Kidney (tissue), 14 donors: Measurements from ENCODE around the gene PCDHA3. TPM values are rescaled to one million over a fixed set of nuclear protein-coding genes. Genes with fewer than 3 reads are reported as not detected.
"Not testable (repeated sequence)": the region's sequence is repeated elsewhere in the genome, so short reads cannot be mapped to it uniquely, and the experiment has no call there.

Source experiments
- DNase-seq, 5 donors: peaks; one replicate each; pipeline ENCODE4 v3.0.0-alpha.2; 2013 to 2020
- FAIRE-seq: peaks from 2 replicates; lab custom pipeline; 2012; peaks lifted over from hg19 to GRCh38; lab: Jason Lieb, UNC
- H3K27ac ChIP-seq, 2 donors: one replicate each; pipeline ENCODE4 v1.7.0; 2013; ENCODE audit warnings: low read depth in 2 of 2, low read length in 2 of 2, inconsistent platforms in 1 of 2
- H3K27me3 ChIP-seq: one replicate; pipeline ENCODE4 v1.7.1; 2013; ENCODE audit warnings: low read length, inconsistent platforms; ENCODE audit not compliant: control insufficient read depth, insufficient read depth
- H3K36me3 ChIP-seq, 3 donors: one replicate each; pipeline versions ENCODE4 v1.7.0 to v1.7.1; 2013; ENCODE audit warnings: low read length in 3 of 3, control low read depth in 1 of 3, inconsistent platforms in 1 of 3; ENCODE audit not compliant: insufficient read depth in 3 of 3, control insufficient read depth in 2 of 3
- H3K4me1 ChIP-seq, 3 donors: one replicate each; pipeline versions ENCODE4 v1.7.0 to v1.7.1; 2013; ENCODE audit warnings: low read length in 3 of 3, inconsistent platforms in 1 of 3, low read depth in 1 of 3; ENCODE audit not compliant: control insufficient read depth in 2 of 3, insufficient read depth in 2 of 3
- H3K4me3 ChIP-seq, 3 donors: one replicate each; pipeline versions ENCODE4 v1.7.0 to v1.8.1; 2013; ENCODE audit warnings: low read length in 3 of 3, control low read depth in 1 of 3, inconsistent platforms in 1 of 3
- H3K9ac ChIP-seq, 3 donors: one replicate each; pipeline versions ENCODE4 v1.7.0 to v1.7.1; 2013; ENCODE audit warnings: low read length in 3 of 3, control low read depth in 1 of 3, inconsistent platforms in 1 of 3
- H3K9me3 ChIP-seq, 3 donors: one replicate each; pipeline versions ENCODE4 v1.7.0 to v1.7.1; 2013; ENCODE audit warnings: low read length in 3 of 3, control low read depth in 1 of 3, inconsistent platforms in 1 of 3; ENCODE audit not compliant: control insufficient read depth in 2 of 3, insufficient read depth in 1 of 3
- intact Hi-C: fragments of 100-400 bp; cut with DNase I; formaldehyde crosslinking; loops from one replicate; pipeline ENCODE4 v1.11.1; 2022
- polyA plus RNA-seq: library from polyadenylated mRNA; stranded (reverse); fragments of 350-450 nt; fragmentation: Illumina TruSeq; extraction: RNeasy Lipid Tissue Mini Kit (QIAGEN cat#74804); gene quantifications from one replicate; pipeline ENCODE4 v1.2.3, GENCODE V29; 2014; ENCODE audit warnings: low read depth, low replicate concordance; ENCODE audit not compliant: insufficient read depth
- total RNA-seq: library from RNA; stranded (reverse); fragmentation: NEBNext Ultra II Directional; extraction: Animal tissue kit (Norgen Biotek cat#: 25700); gene quantifications from one replicate; pipeline ENCODE4 v1.2.1, GENCODE V29; 2021
- TF ChIP-seq, protein P1 (sequence below): IDR thresholded peaks from 3 replicates; pipeline ENCODE4 v1.5.1; 2012; ENCODE audit warnings: mild to moderate bottlenecking, moderate library complexity, borderline replicate concordance; ENCODE audit not compliant: insufficient read depth; ENCODE audit errors: extremely low read depth
- donor health status: control.
- donor health status: control.
- donor health status: control.
- donor health status: control.
- donor health status: control.
- donor health status: DM: yes; HTN: yes; CAD: no.
- donor health status: Normal renal cell carcinoma (clear cell type).

PCDHA3 gene
- total and polyA plus RNA-seq, 2 donors from 2014 or later: 0.13 to 1.4 TPM

GRCh38 chr5:140791089-140791488, 9.8 kb upstream of the PCDHA3 start:
- H3K4me1 ChIP-seq: no peaks in the 10 kb centered on the region
- intact Hi-C loops: no loop called here
- TF ChIP-seq, protein P1, sequence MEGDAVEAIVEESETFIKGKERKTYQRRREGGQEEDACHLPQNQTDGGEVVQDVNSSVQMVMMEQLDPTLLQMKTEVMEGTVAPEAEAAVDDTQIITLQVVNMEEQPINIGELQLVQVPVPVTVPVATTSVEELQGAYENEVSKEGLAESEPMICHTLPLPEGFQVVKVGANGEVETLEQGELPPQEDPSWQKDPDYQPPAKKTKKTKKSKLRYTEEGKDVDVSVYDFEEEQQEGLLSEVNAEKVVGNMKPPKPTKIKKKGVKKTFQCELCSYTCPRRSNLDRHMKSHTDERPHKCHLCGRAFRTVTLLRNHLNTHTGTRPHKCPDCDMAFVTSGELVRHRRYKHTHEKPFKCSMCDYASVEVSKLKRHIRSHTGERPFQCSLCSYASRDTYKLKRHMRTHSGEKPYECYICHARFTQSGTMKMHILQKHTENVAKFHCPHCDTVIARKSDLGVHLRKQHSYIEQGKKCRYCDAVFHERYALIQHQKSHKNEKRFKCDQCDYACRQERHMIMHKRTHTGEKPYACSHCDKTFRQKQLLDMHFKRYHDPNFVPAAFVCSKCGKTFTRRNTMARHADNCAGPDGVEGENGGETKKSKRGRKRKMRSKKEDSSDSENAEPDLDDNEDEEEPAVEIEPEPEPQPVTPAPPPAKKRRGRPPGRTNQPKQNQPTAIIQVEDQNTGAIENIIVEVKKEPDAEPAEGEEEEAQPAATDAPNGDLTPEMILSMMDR: no peak
- no peaks in the 10 kb centered on the region for H3K36me3 ChIP-seq
- no peaks in the 10 kb centered on the region for H3K27me3 ChIP-seq
- H3K9ac ChIP-seq: no peak overlapping the region
- no peak for FAIRE-seq
- no peak for DNase-seq
- H3K27ac ChIP-seq: no peak overlapping the region
- peaks cover 0 to 41% (median 27%) of the 10 kb centered on the region in 3 donors for H3K9me3 ChIP-seq
- no peak overlapping the region for H3K4me3 ChIP-seq

GRCh38 chr5:140794595-140795258, 6.1 kb upstream of the PCDHA3 start, which contains the start of gene PCDHA2:
PCDHA2 (plus strand) TSS chr5:140794852.
- H3K9ac ChIP-seq: no peak within 1 kb of the TSS
- intact Hi-C loops: no loop called here
- H3K36me3 ChIP-seq: no peaks in the 10 kb centered on the region
- FAIRE-seq (no peak), DNase-seq (peak in 1 of 5 donors; percentile 7)
- no peaks in the 10 kb centered on the region for H3K27me3 ChIP-seq
- peaks cover 0 to 20% (median 10%) of the 10 kb centered on the region in 3 donors for H3K9me3 ChIP-seq
- peak within 1 kb of the TSS in 2 of 3 donors; percentile 15 to 29 for H3K4me3 ChIP-seq
- H3K27ac ChIP-seq: no peak within 1 kb of the TSS
- TF ChIP-seq, protein P1: no peak
- no peaks in the 10 kb centered on the region for H3K4me1 ChIP-seq

DNA sequence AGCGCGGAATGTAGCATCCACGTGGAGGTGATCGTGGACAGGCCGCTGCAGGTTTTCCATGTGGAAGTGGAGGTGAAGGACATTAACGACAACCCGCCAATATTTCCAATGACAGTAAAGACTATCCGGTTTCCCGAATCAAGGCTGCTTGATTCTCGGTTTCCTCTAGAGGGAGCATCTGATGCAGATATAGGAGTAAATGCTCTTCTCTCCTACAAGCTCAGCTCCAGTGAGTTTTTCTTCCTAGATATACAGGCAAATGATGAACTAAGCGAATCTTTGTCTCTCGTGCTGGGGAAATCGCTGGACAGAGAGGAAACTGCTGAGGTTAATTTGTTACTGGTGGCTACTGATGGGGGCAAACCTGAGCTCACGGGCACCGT, 5.6 kb upstream of the PCDHA3 start:
- intact Hi-C loops: no loop called here
- FAIRE-seq (no peak), DNase-seq (no peak)
- Histone ChIP-seq H3K9ac (no peak overlapping the region), H3K27ac (no peak overlapping the region), H3K4me3 (peak overlapping the region in 2 of 3 donors; percentile 2 to 29), H3K36me3 (no peaks in the 10 kb centered on the region), H3K9me3 (peaks cover 0 to 18% (median 10%) of the 10 kb centered on the region in 3 donors), H3K4me1 (no peaks in the 10 kb centered on the region), H3K27me3 (no peaks in the 10 kb centered on the region)
- TF ChIP-seq, protein P1: no peak

DNA sequence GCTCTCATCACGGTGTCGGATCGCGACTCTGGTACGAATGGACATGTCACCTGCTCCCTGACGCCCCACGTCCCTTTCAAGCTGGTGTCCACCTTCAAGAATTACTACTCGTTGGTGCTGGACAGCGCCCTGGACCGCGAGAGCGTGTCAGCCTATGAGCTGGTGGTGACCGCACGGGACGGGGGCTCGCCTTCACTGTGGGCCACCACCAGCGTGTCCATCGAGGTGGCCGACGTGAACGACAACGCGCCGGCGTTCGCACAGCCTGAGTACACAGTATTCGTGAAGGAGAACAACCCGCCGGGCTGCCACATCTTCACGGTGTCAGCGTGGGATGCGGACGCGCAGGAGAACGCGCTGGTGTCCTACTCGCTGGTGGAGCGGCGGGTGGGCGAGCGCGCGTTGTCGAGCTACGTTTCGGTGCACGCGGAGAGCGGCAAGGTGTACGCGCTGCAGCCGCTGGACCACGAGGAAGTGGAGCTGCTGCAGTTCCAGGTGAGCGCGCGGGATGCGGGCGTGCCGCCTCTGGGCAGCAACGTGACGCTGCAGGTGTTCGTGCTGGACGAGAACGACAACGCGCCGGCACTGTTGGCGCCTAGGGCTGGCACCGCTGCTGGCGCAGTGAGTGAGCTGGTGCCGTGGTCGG, 4.7 kb upstream of the PCDHA3 start:
- FAIRE-seq, H3K4me1 ChIP-seq, H3K36me3 ChIP-seq, H3K9ac ChIP-seq, H3K27me3 ChIP-seq, intact Hi-C loops, H3K27ac ChIP-seq, H3K4me3 ChIP-seq: not testable (repeated sequence)
- peaks cover 0 to 18% (median 10%) of the 10 kb centered on the region in 3 donors for H3K9me3 ChIP-seq
- DNase-seq: peak in 1 of 5 donors; percentile 68
